ENCODE measurements around the gene RNF213.

DNA sequence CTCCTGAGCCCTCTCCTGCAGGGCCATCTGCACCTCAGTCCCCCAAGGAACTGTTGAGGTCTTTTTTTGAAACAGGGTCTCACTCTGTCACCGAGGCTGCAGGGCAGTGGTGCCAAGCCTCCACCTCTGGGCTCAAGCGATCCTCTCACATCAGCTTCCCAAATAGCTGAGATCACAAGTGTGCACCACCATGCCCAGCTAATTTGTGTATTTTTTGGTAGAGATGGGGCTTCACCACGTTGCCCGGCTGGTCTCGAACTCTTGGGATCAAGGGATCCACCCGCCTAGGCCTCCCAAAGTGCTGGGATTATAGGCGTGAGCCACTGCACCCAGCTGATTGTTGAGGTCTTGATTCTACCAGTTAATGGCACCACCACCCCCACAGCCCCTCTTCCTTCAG is 126.4 kb downstream of the RNF213 start:
- TF ChIP-seq POLR2A (IDR thresholded peaks at IDR 0.05) (no peak), CTCF (IDR thresholded peaks at IDR 0.05) (no peak)
